T-cell (primary cell): ENCODE measurements around the gene NEK7. TPM values are rescaled to one million over a fixed set of nuclear protein-coding genes. Genes with fewer than 3 reads are reported as not detected.

Experiments used
- ATAC-seq, 4 experiments: fragments of 200-7000 bp in 3 of 4; fragments of 150-1000 bp in 1 of 4; cut with Tn5 transposase; replicated peaks in 1 of 4; 1 replicate in 3 of 4; 2 replicates in 1 of 4; pipeline ENCODE4 v1.10.0; 2021; ENCODE audit warnings: moderate library complexity in 3 of 4, mild to moderate bottlenecking in 2 of 4, moderate number of reproducible peaks in 1 of 4
- CTCF ChIA-PET, 2 donors: fragments of 300-600 bp; sonication (Branson Sonifier 250); formaldehyde crosslinking; loops; one replicate each; lab custom pipeline; 2022; ENCODE audit warnings: antibody characterized with exemption in 2 of 2; lab: Charles Lee
- POLR2A ChIA-PET, 2 donors: fragments of 300-600 bp; sonication (Branson Sonifier 250); formaldehyde crosslinking; loops; one replicate each; lab custom pipeline; 2022; ENCODE audit warnings: antibody characterized with exemption in 2 of 2; lab: Charles Lee
- DNase-seq, 35 experiments: peaks; one replicate each; pipeline versions ENCODE4 v3.0.0 to v3.0.0-alpha.2; 2013 to 2023
- H3K27ac ChIP-seq: one replicate; pipeline ENCODE4 v1.5.1; 2013; ENCODE audit warnings: low read length
- H3K27me3 ChIP-seq, 2 experiments: replicated peaks in 1 of 2; 1 replicate in 1 of 2; 2 replicates in 1 of 2; pipeline versions ENCODE4 v1.6.1 to v1.7.0; 2013; ENCODE audit warnings: low read length in 1 of 2, mixed read lengths in 1 of 2; ENCODE audit not compliant: control insufficient read depth in 2 of 2, insufficient read depth in 2 of 2; ENCODE audit errors: extremely low read depth in 1 of 2
- H3K36me3 ChIP-seq, 2 donors: 1 replicate in 1 of 2; 2 replicates in 1 of 2; pipeline versions ENCODE4 v1.6.1 to v1.7.0; 2013; ENCODE audit warnings: low read length in 1 of 2; ENCODE audit not compliant: control insufficient read depth in 2 of 2, insufficient read depth in 1 of 2; ENCODE audit errors: extremely low read depth in 1 of 2
- H3K4me1 ChIP-seq, 2 experiments: 1 replicate in 1 of 2; 2 replicates in 1 of 2; pipeline versions ENCODE4 v1.6.1 to v1.7.0; 2013; ENCODE audit warnings: low read length in 2 of 2, mixed read lengths in 1 of 2; ENCODE audit not compliant: insufficient read depth in 2 of 2, control insufficient read depth in 1 of 2; ENCODE audit errors: extremely low read depth in 1 of 2
- H3K4me3 ChIP-seq, 2 donors: 1 replicate in 1 of 2; 2 replicates in 1 of 2; pipeline versions ENCODE4 v1.5.1 to v1.7.0; 2013; ENCODE audit warnings: mild to moderate bottlenecking in 2 of 2, low read length in 1 of 2, moderate library complexity in 1 of 2; ENCODE audit not compliant: control insufficient read depth in 1 of 2; ENCODE audit errors: extremely low read depth in 1 of 2
- H3K9me3 ChIP-seq: 2 replicates; pipeline ENCODE4 v1.7.0; 2013
- H3K27ac Mint-ChIP-seq, 2 donors: one replicate each; pipeline ENCODE4 v1.8.0; 2020 to 2021; ENCODE audit warnings: mild to moderate bottlenecking in 2 of 2, mixed read lengths in 2 of 2
- H3K27me3 Mint-ChIP-seq, 2 donors: one replicate each; pipeline ENCODE4 v1.8.0; 2021 to 2022; ENCODE audit warnings: mixed read lengths in 2 of 2
- H3K36me3 Mint-ChIP-seq: one replicate; pipeline ENCODE4 v1.8.0; 2021; ENCODE audit warnings: mixed read lengths
- H3K4me1 Mint-ChIP-seq, 3 donors: one replicate each; pipeline ENCODE4 v1.8.0; 2020 to 2022; ENCODE audit warnings: mixed read lengths in 3 of 3, mild to moderate bottlenecking in 1 of 3
- H3K4me3 Mint-ChIP-seq, 3 donors: one replicate each; pipeline ENCODE4 v1.8.0; 2020 to 2022; ENCODE audit warnings: mild to moderate bottlenecking in 3 of 3, mixed read lengths in 3 of 3, moderate library complexity in 3 of 3
- H3K9me3 Mint-ChIP-seq, 3 donors: one replicate each; pipeline ENCODE4 v1.8.0; 2020 to 2022; ENCODE audit warnings: mixed read lengths in 3 of 3
- WGBS: methylation state at CpG from one replicate; pipeline ENCODE4 v1.1.5; 2013; ENCODE audit warnings: missing lambda C conversion rate; ENCODE audit not compliant: insufficient coverage; 5-methylcytosine and 5-hydroxymethylcytosine counted together
- total RNA-seq, 35 experiments: library from RNA in 6 of 35; stranded (reverse) in 6 of 35; fragments of 120-200 nt in 1 of 35; gene quantifications; one replicate each; pipeline versions ENCODE4 v1.2.1 to v1.2.4 and lab custom pipeline; 2013 to 2026

The NEK7 gene
- total RNA-seq, 5 donors from 2014 or later (not counting 1 experiment from before 2014, with no cell fraction given): 31.8 to 75.4 (median 69.9) TPM

- Histone ChIP-seq H3K27me3 (no peaks in the 10 kb centered on the region), H3K4me1 (no peaks in the 10 kb centered on the region), H3K36me3 (no peaks in the 10 kb centered on the region), H3K9me3 (no peaks in the 10 kb centered on the region), H3K4me3 (no peak overlapping the region), H3K27ac (no peak overlapping the region)
- no peak overlapping the region for H3K4me3 Mint-ChIP-seq
- no peaks in the 10 kb centered on the region for H3K9me3 Mint-ChIP-seq
- DNase-seq (no peak), ATAC-seq (no peak)
- POLR2A ChIA-PET: no interaction called here
- CTCF ChIA-PET: interaction anchor here in 1 of 2 donors (1.0 kb wide), 1 partner anchor 49 kb away, joined by 4 read pairs; no protein-coding TSS in a partner anchor
- H3K27me3 Mint-ChIP-seq: no peaks in the 10 kb centered on the region
- H3K4me1 Mint-ChIP-seq: peaks cover 5 to 7% (median 6%) of the 10 kb centered on the region in 3 donors
- no peaks in the 10 kb centered on the region for H3K36me3 Mint-ChIP-seq
- WGBS: no CpG with 5 or more reads among the region's 2 CpGs
- no peak overlapping the region for H3K27ac Mint-ChIP-seq
These were observed 5.1 kb upstream of the NEK7 start for GRCh38 chr1:198151688-198152087.

- Histone ChIP-seq H3K36me3 (no peaks in the 10 kb centered on the region), H3K27ac (no peak overlapping the region), H3K4me3 (no peak overlapping the region), H3K9me3 (no peaks in the 10 kb centered on the region), H3K27me3 (no peaks in the 10 kb centered on the region), H3K4me1 (peaks cover 3 to 4% of the 10 kb centered on the region in 2 experiments)
- no peak overlapping the region for H3K4me3 Mint-ChIP-seq
- no peaks in the 10 kb centered on the region for H3K9me3 Mint-ChIP-seq
- no peak overlapping the region for H3K27ac Mint-ChIP-seq
- DNase-seq (no peak), ATAC-seq (no peak)
- no peaks in the 10 kb centered on the region for H3K36me3 Mint-ChIP-seq
- CTCF ChIA-PET: no interaction called here
- peaks cover 7 to 14% (median 12%) of the 10 kb centered on the region in 3 donors for H3K4me1 Mint-ChIP-seq
- POLR2A ChIA-PET: interaction anchor here in 1 of 2 donors (0.6 kb wide), 1 partner anchor 20 kb away, joined by 3 read pairs; no protein-coding TSS in a partner anchor
- H3K27me3 Mint-ChIP-seq: no peaks in the 10 kb centered on the region
These were observed 3.7 kb upstream of the NEK7 start for GRCh38 chr1:198153103-198153502.

GRCh38 chr1:198153804-198154203 lies 3.0 kb upstream of the NEK7 start:
- H3K27ac ChIP-seq: no peak overlapping the region
- H3K4me1 Mint-ChIP-seq: peaks cover 7 to 21% (median 17%) of the 10 kb centered on the region in 3 donors
- no peaks in the 10 kb centered on the region for H3K36me3 ChIP-seq
- no peak overlapping the region for H3K4me3 ChIP-seq
- peaks cover 9 to 11% of the 10 kb centered on the region in 2 experiments for H3K4me1 ChIP-seq
- DNase-seq (no peak), ATAC-seq (no peak)
- H3K27ac Mint-ChIP-seq: no peak overlapping the region
- H3K9me3 ChIP-seq: no peaks in the 10 kb centered on the region
- no peaks in the 10 kb centered on the region for H3K27me3 ChIP-seq
- no peaks in the 10 kb centered on the region for H3K9me3 Mint-ChIP-seq
- no peaks in the 10 kb centered on the region for H3K27me3 Mint-ChIP-seq
- no peak overlapping the region for H3K4me3 Mint-ChIP-seq
- ChIA-PET POLR2A (interaction anchor here (0.6 kb wide), 2 partner anchors 19 to 20 kb away, joined by 3 read pairs; no protein-coding TSS in a partner anchor), CTCF (interaction anchor here in 1 of 2 donors (0.5 to 1.0 kb wide), 2 partner anchors 9 to 34 kb away, joined by 3 to 4 read pairs; no protein-coding TSS in a partner anchor)
- no CpG with 5 or more reads among the region's 1 CpG for WGBS
- no peaks in the 10 kb centered on the region for H3K36me3 Mint-ChIP-seq

GRCh38 chr1:198155253-198155652 lies 1.5 kb upstream of the NEK7 start:
- no peaks in the 10 kb centered on the region for H3K36me3 Mint-ChIP-seq

GRCh38 chr1:198156111-198156744 lies 570 bp upstream of the NEK7 start:
- Mint-ChIP-seq H3K27me3 (no peaks in the 10 kb centered on the region), H3K9me3 (no peaks in the 10 kb centered on the region), H3K4me1 (peaks cover 26 to 43% (median 39%) of the 10 kb centered on the region in 3 donors), H3K27ac (peak overlapping the region; percentile 89 to 90), H3K4me3 (peak overlapping the region; percentile 86 to 95 (median 87)), H3K36me3 (no peaks in the 10 kb centered on the region)
- POLR2A ChIA-PET: no interaction called here
- Histone ChIP-seq H3K4me1 (peaks cover 14 to 16% of the 10 kb centered on the region in 2 experiments), H3K36me3 (no peaks in the 10 kb centered on the region), H3K27me3 (no peaks in the 10 kb centered on the region), H3K4me3 (peak overlapping the region; percentile 65 to 93), H3K27ac (peak overlapping the region; percentile 69), H3K9me3 (no peaks in the 10 kb centered on the region)
- CTCF ChIA-PET: interaction anchor here (0.6 to 1.8 kb wide), 10 partner anchors 10 to 380 kb away, joined by 3 to 6 read pairs (median 4); no protein-coding TSS in a partner anchor
- ATAC-seq: peak; percentile 17 to 39 (median 26)
- 0% methylated on average over 4 of the region's 13 CpGs for WGBS
- DNase-seq: peak; percentile 32 to 89 (median 63)

More at GRCh38 chr1:198155253-198155652, 1.5 kb upstream of the NEK7 start:
- H3K36me3 ChIP-seq: no peaks in the 10 kb centered on the region
- H3K4me1 Mint-ChIP-seq: peaks cover 16 to 33% (median 29%) of the 10 kb centered on the region in 3 donors
- WGBS: 94% methylated on average over 4 of the region's 5 CpGs
- POLR2A ChIA-PET: interaction anchor here (0.7 kb wide), 3 partner anchors 89 to 546 kb away, joined by 4 to 5 read pairs (median 5); no protein-coding TSS in a partner anchor
- H3K4me3 ChIP-seq: no peak overlapping the region
- no peak overlapping the region for H3K27ac Mint-ChIP-seq
- H3K9me3 Mint-ChIP-seq: no peaks in the 10 kb centered on the region
- no peaks in the 10 kb centered on the region for H3K9me3 ChIP-seq
- no peaks in the 10 kb centered on the region for H3K27me3 Mint-ChIP-seq
- H3K27ac ChIP-seq: no peak overlapping the region
- H3K4me3 Mint-ChIP-seq: peak overlapping the region in 1 of 3 donors; percentile 11
- H3K4me1 ChIP-seq: peaks cover 14 to 16% of the 10 kb centered on the region in 2 experiments
- no peak for ATAC-seq
- H3K27me3 ChIP-seq: no peaks in the 10 kb centered on the region
- CTCF ChIA-PET: interaction anchor here (0.6 to 1.8 kb wide), 6 partner anchors 17 to 540 kb away, joined by 3 to 6 read pairs (median 4); no protein-coding TSS in a partner anchor
- DNase-seq: no peak

- Mint-ChIP-seq H3K27ac (peak overlapping the region; percentile 99), H3K36me3 (no peaks in the 10 kb centered on the region), H3K9me3 (no peaks in the 10 kb centered on the region), H3K4me1 (peaks cover 37 to 54% (median 49%) of the 10 kb centered on the region in 3 donors), H3K4me3 (peak overlapping the region; percentile 95 to 98 (median 98)), H3K27me3 (no peaks in the 10 kb centered on the region)
- Histone ChIP-seq H3K4me1 (peaks cover 14 to 22% of the 10 kb centered on the region in 2 experiments), H3K27me3 (no peaks in the 10 kb centered on the region), H3K36me3 (no peaks in the 10 kb centered on the region), H3K9me3 (no peaks in the 10 kb centered on the region), H3K27ac (peak overlapping the region; percentile 88), H3K4me3 (peak overlapping the region; percentile 65 to 93)
- peak; percentile 56 to 63 (median 62) for ATAC-seq
- POLR2A ChIA-PET: interaction anchor here in 1 of 2 donors (0.5 to 1.3 kb wide), 3 partner anchors 9 to 424 kb away, joined by 3 to 4 read pairs (median 3); no protein-coding TSS in a partner anchor
- peak; percentile 60 to 89 (median 77) for DNase-seq
- WGBS: under 1% methylated on average over 56 of the region's 62 CpGs
- CTCF ChIA-PET: interaction anchor here in 1 of 2 donors (1.0 to 1.8 kb wide), 5 partner anchors 9 to 105 kb away, joined by 3 to 9 read pairs (median 4); no protein-coding TSS in a partner anchor
These were observed 546 bp downstream of the NEK7 start for GRCh38 chr1:198157241-198157846.
